Muscle layer of duodenum (tissue), 2 donors: ENCODE results near the gene PRSS48.

ENCODE experiments used
- H3K27ac ChIP-seq: one replicate; pipeline ENCODE4 v1.7.0; 2013; ENCODE audit warnings: mild to moderate bottlenecking, low read length
- H3K27me3 ChIP-seq: one replicate; pipeline ENCODE4 v1.7.0; 2013; ENCODE audit warnings: low read depth, mild to moderate bottlenecking, control low read depth, low read length
- H3K36me3 ChIP-seq, 2 donors: one replicate each; pipeline ENCODE4 v1.7.0; 2013; ENCODE audit warnings: low read length in 2 of 2, control low read depth in 1 of 2, mild to moderate bottlenecking in 1 of 2; ENCODE audit not compliant: insufficient read depth in 2 of 2, control insufficient read depth in 1 of 2
- H3K4me1 ChIP-seq, 2 donors: one replicate each; pipeline ENCODE4 v1.7.0; 2013; ENCODE audit warnings: low read length in 2 of 2, mild to moderate bottlenecking in 2 of 2, control low read depth in 1 of 2, moderate library complexity in 1 of 2; ENCODE audit not compliant: insufficient read depth in 2 of 2, control insufficient read depth in 1 of 2
- H3K4me3 ChIP-seq, 2 donors: one replicate each; pipeline ENCODE4 v1.7.0; 2013; ENCODE audit warnings: low read length in 2 of 2, low read depth in 1 of 2, mild to moderate bottlenecking in 1 of 2
- H3K9me3 ChIP-seq, 2 donors: one replicate each; pipeline ENCODE4 v1.7.0; 2013; ENCODE audit warnings: low read length in 2 of 2, control low read depth in 1 of 2, mild to moderate bottlenecking in 1 of 2; ENCODE audit not compliant: control insufficient read depth in 1 of 2
- donor health status: healthy.

PRSS48 gene

GRCh38 chr4:151339467-151339866 is 62.5 kb downstream of the PRSS48 start:
- no peaks in the 10 kb centered on the region for H3K9me3 ChIP-seq
- H3K27ac ChIP-seq, result no peak overlapping the region
- no peaks in the 10 kb centered on the region for H3K27me3 ChIP-seq
- H3K36me3 ChIP-seq, result no peaks in the 10 kb centered on the region
- H3K4me1 ChIP-seq, result no peaks in the 10 kb centered on the region
- H3K4me3 ChIP-seq, result no peak overlapping the region

- Histone ChIP-seq H3K9me3 (no peaks in the 10 kb centered on the region), H3K27ac (no peak overlapping the region), H3K4me1 (no peaks in the 10 kb centered on the region), H3K4me3 (no peak overlapping the region), H3K27me3 (no peaks in the 10 kb centered on the region), H3K36me3 (no peaks in the 10 kb centered on the region)
Measured at GRCh38 chr4:151340751-151341385, 63.9 kb downstream of the PRSS48 start.
